Neural progenitor cell (in vitro differentiated cells): ENCODE results near the gene TYROBP. TPM values are rescaled to one million over a fixed set of nuclear protein-coding genes. Genes with fewer than 3 reads are reported as not detected.

Source experiments
- DNase-seq: peaks from one replicate; pipeline ENCODE4 v3.0.0-alpha.2; 2016; ENCODE audit warnings: low spot score
- H2AFZ ChIP-seq: fragments of 200-600 bp; sonication (generic); replicated peaks from 2 replicates; pipeline ENCODE4 v1.6.1; 2016; ENCODE audit warnings: antibody characterized with exemption
- H3F3A ChIP-seq: fragments of 200-600 bp; sonication (generic); 2 replicates; pipeline ENCODE4 v1.6.1; 2016; ENCODE audit warnings: antibody characterized with exemption, low read depth
- H3K27ac ChIP-seq: fragments of 200-600 bp; sonication (generic); 2 replicates; pipeline ENCODE4 v1.5.1; 2016; ENCODE audit warnings: mild to moderate bottlenecking
- H3K27me3 ChIP-seq: fragments of 200-600 bp; sonication (generic); 2 replicates; pipeline ENCODE4 v1.6.1; 2016; ENCODE audit warnings: mild to moderate bottlenecking, moderate library complexity
- H3K36me3 ChIP-seq: fragments of 200-600 bp; sonication (generic); 2 replicates; pipeline ENCODE4 v1.5.1; 2016
- H3K4me1 ChIP-seq: fragments of 200-600 bp; sonication (generic); 2 replicates; pipeline ENCODE4 v1.6.1; 2016; ENCODE audit warnings: mixed run types
- H3K4me2 ChIP-seq: fragments of 200-600 bp; sonication (generic); 2 replicates; pipeline ENCODE4 v1.6.1; 2016
- H3K4me3 ChIP-seq: fragments of 200-600 bp; sonication (generic); 2 replicates; pipeline ENCODE4 v1.5.1; 2016
- H3K79me2 ChIP-seq: fragments of 200-600 bp; sonication (generic); 2 replicates; pipeline ENCODE4 v1.6.1; 2016; ENCODE audit warnings: low read depth
- H3K9ac ChIP-seq: fragments of 200-600 bp; sonication (generic); 2 replicates; pipeline ENCODE4 v1.6.1; 2016
- H3K9me3 ChIP-seq: fragments of 200-600 bp; sonication (generic); 2 replicates; pipeline ENCODE4 v1.5.1; 2016; ENCODE audit warnings: low read depth
- H4K20me1 ChIP-seq: fragments of 200-600 bp; sonication (generic); 2 replicates; pipeline ENCODE4 v1.6.1; 2016; ENCODE audit warnings: low read depth
- H3K27ac Mint-ChIP-seq: 3 replicates; pipeline ENCODE4 v1.8.0; 2021; ENCODE audit warnings: mixed read lengths
- H3K27me3 Mint-ChIP-seq: 2 replicates; pipeline ENCODE4 v1.8.0; 2022; ENCODE audit warnings: low read depth, mild to moderate bottlenecking, inconsistent platforms, moderate library complexity, mixed read lengths; ENCODE audit not compliant: insufficient read depth
- H3K36me3 Mint-ChIP-seq: 3 replicates; pipeline ENCODE4 v1.8.0; 2021; ENCODE audit warnings: mixed read lengths
- H3K4me1 Mint-ChIP-seq: 3 replicates; pipeline ENCODE4 v1.8.0; 2021; ENCODE audit warnings: mixed read lengths
- H3K4me3 Mint-ChIP-seq: 3 replicates; pipeline ENCODE4 v1.8.0; 2021; ENCODE audit warnings: mild to moderate bottlenecking, moderate library complexity, mixed read lengths
- H3K9me3 Mint-ChIP-seq: 3 replicates; pipeline ENCODE4 v1.8.0; 2020; ENCODE audit warnings: mixed read lengths
- CTCF ChIP-seq: fragments of 200-600 bp; sonication (generic); IDR thresholded peaks from 2 replicates; pipeline ENCODE4 v1.5.1; 2017; ENCODE audit warnings: antibody characterized with exemption, mild to moderate bottlenecking
- EZH2 ChIP-seq: fragments of 200-600 bp; sonication (generic); IDR thresholded peaks from 2 replicates; pipeline ENCODE4 v1.6.1; 2017; ENCODE audit warnings: antibody characterized with exemption, mild to moderate bottlenecking, moderate library complexity
- EZH2phosphoT487 ChIP-seq: fragments of 200-600 bp; sonication (generic); IDR thresholded peaks from 2 replicates; pipeline ENCODE4 v1.6.1; 2017; ENCODE audit warnings: antibody characterized with exemption
- total RNA-seq: library from RNA; depleted of rRNA; stranded (reverse); fragments of >200 nt; gene quantifications from 2 replicates; pipeline ENCODE4 v1.2.3, GENCODE V29; 2015; ENCODE audit warnings: low replicate concordance

The TYROBP gene
- total RNA-seq, 1 donor from 2014 or later = not detected

- Mint-ChIP-seq H3K4me3 (peak overlapping the region; percentile 69), H3K27me3 (peaks cover 21% of the 10 kb centered on the region), H3K36me3 (no peaks in the 10 kb centered on the region), H3K9me3 (no peaks in the 10 kb centered on the region), H3K27ac (no peak overlapping the region), H3K4me1 (peaks cover 39% of the 10 kb centered on the region)
- TF ChIP-seq CTCF (no peak), EZH2phosphoT487 (no peak), EZH2 (no peak)
- Histone ChIP-seq H4K20me1 (no peaks in the 10 kb centered on the region), H3K27ac (no peak overlapping the region), H3K4me2 (peak overlapping the region; percentile 68), H3K27me3 (peaks cover 29% of the 10 kb centered on the region), H3K4me1 (no peaks in the 10 kb centered on the region), H3K4me3 (peak overlapping the region; percentile 37), H2AFZ (peak overlapping the region; percentile 78), H3K79me2 (peaks cover 3% of the 10 kb centered on the region), H3F3A (peaks cover 13% of the 10 kb centered on the region), H3K9me3 (no peaks in the 10 kb centered on the region), H3K9ac (no peak overlapping the region), H3K36me3 (no peaks in the 10 kb centered on the region)
- peak; percentile 69 for DNase-seq
Measured at GRCh38 chr19:35903550-35904179, 4.4 kb downstream of the TYROBP start.

- H3K9me3 Mint-ChIP-seq = no peaks in the 10 kb centered on the region
- H3K4me2 ChIP-seq = peak overlapping the region; percentile 68
Measured at GRCh38 chr19:35902870-35903475, 5.1 kb downstream of the TYROBP start.

GRCh38 chr19:35901854-35902661 lies 6.0 kb downstream of the TYROBP start, which contains the start of gene HCST:
HCST (plus strand) TSS chr19:35902529; CDS start chr19:35902594, 65 bp downstream.
- H3K36me3 ChIP-seq = no peaks in the 10 kb centered on the region
- peak within 1 kb of the TSS; percentile 78 for H2AFZ ChIP-seq
- H3K27me3 Mint-ChIP-seq = peaks cover 16% of the 10 kb centered on the region
- H4K20me1 ChIP-seq = no peaks in the 10 kb centered on the region
- peak within 1 kb of the TSS; percentile 68 for H3K4me2 ChIP-seq
- no peak within 1 kb of the TSS for H3K27ac ChIP-seq
- H3K4me3 ChIP-seq = peak within 1 kb of the TSS; percentile 37
- DNase-seq = no peak
- H3K9ac ChIP-seq = no peak within 1 kb of the TSS
- H3K79me2 ChIP-seq = peaks cover 4% of the 10 kb centered on the region
- H3K27ac Mint-ChIP-seq = peak within 1 kb of the TSS; percentile 69
- no peak for TF ChIP-seq CTCF
- H3K4me1 Mint-ChIP-seq = peaks cover 31% of the 10 kb centered on the region
- peaks cover 13% of the 10 kb centered on the region for H3F3A ChIP-seq
- no peaks in the 10 kb centered on the region for H3K9me3 ChIP-seq
- H3K27me3 ChIP-seq = peaks cover 33% of the 10 kb centered on the region
- H3K36me3 Mint-ChIP-seq = no peaks in the 10 kb centered on the region
- no peaks in the 10 kb centered on the region for H3K9me3 Mint-ChIP-seq
- H3K4me3 Mint-ChIP-seq = peak within 1 kb of the TSS; percentile 96
- no peaks in the 10 kb centered on the region for H3K4me1 ChIP-seq

More at GRCh38 chr19:35902870-35903475, 5.1 kb downstream of the TYROBP start:
- H3K36me3 Mint-ChIP-seq = no peaks in the 10 kb centered on the region
- Histone ChIP-seq H3K4me3 (peak overlapping the region; percentile 37), H3K9ac (no peak overlapping the region), H3K9me3 (no peaks in the 10 kb centered on the region), H3K36me3 (no peaks in the 10 kb centered on the region), H3K4me1 (no peaks in the 10 kb centered on the region), H4K20me1 (no peaks in the 10 kb centered on the region), H3K27me3 (peaks cover 33% of the 10 kb centered on the region), H3F3A (peaks cover 13% of the 10 kb centered on the region), H2AFZ (peak overlapping the region; percentile 78), H3K27ac (no peak overlapping the region), H3K79me2 (peaks cover 4% of the 10 kb centered on the region)
- no peak for TF ChIP-seq CTCF
- TF ChIP-seq EZH2phosphoT487 = no peak
- TF ChIP-seq EZH2 = no peak
- peak overlapping the region; percentile 69 for H3K4me3 Mint-ChIP-seq
- DNase-seq = no peak
- peaks cover 21% of the 10 kb centered on the region for H3K27me3 Mint-ChIP-seq
- peaks cover 37% of the 10 kb centered on the region for H3K4me1 Mint-ChIP-seq
- peak overlapping the region; percentile 69 for H3K27ac Mint-ChIP-seq
